Stimulated activated effector memory CD8-positive, alpha-beta T cell treated with anti-CD3 and anti-CD28 coated beads, Interleukin-12 subunit alpha, Interleukin-12 subunit beta, amount 100 ng/mL, for 72 hours (primary cell): ENCODE measurements around the gene ACSL4.
"Not testable (repeated sequence)": the region's sequence is repeated elsewhere in the genome, so short reads cannot be mapped to it uniquely, and the experiment has no call there.

Source experiments
- ATAC-seq: fragments of 150-1000 bp; cut with Tn5 transposase; 2 replicates; pipeline ENCODE4 v1.10.0; 2021
- DNase-seq, 2 donors: peaks; one replicate each; pipeline ENCODE4 v3.0.0; 2021 to 2022; ENCODE audit warnings: low spot score in 2 of 2
- H3K27ac Mint-ChIP-seq: one replicate; pipeline ENCODE4 v1.8.0; 2022; ENCODE audit warnings: mild to moderate bottlenecking, mixed read lengths
- H3K36me3 Mint-ChIP-seq: one replicate; pipeline ENCODE4 v1.8.0; 2022; ENCODE audit warnings: mild to moderate bottlenecking, mixed read lengths
- H3K4me1 Mint-ChIP-seq: one replicate; pipeline ENCODE4 v1.8.0; 2022; ENCODE audit warnings: mixed read lengths
- H3K4me3 Mint-ChIP-seq: one replicate; pipeline ENCODE4 v1.8.0; 2022; ENCODE audit warnings: mild to moderate bottlenecking, mixed read lengths
- H3K9me3 Mint-ChIP-seq: one replicate; pipeline ENCODE4 v1.8.0; 2022; ENCODE audit warnings: mixed read lengths

ACSL4 gene

GRCh38 chrX:109658391-109658790 is 74.7 kb downstream of the ACSL4 start:
- H3K36me3 Mint-ChIP-seq: peaks cover 89% of the 10 kb centered on the region
- peaks cover 5% of the 10 kb centered on the region for H3K9me3 Mint-ChIP-seq
- H3K4me1 Mint-ChIP-seq: no peaks in the 10 kb centered on the region
- no peak for ATAC-seq
- no peak overlapping the region for H3K4me3 Mint-ChIP-seq
- H3K27ac Mint-ChIP-seq: no peak overlapping the region
- DNase-seq: no peak

DNA sequence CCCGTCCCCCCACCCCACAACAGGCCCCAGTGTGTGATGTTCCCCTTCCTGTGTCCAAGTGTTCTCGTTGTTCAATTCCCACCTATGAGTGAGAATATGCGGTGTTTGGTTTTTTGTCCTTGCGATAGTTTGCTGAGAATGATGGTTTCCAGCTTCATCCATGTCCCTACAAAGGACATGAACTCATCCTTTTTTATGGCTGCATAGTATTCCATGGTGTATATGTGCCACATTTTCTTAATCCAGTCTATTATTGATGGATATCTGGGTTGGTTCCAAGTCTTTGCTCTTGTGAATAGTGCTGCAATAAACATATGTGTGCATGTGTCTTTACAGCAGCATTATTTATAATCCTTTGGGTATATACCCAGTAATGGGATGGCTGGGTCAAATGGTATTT is 75.7 kb downstream of the ACSL4 start:
- not testable (repeated sequence) for ATAC-seq

DNA sequence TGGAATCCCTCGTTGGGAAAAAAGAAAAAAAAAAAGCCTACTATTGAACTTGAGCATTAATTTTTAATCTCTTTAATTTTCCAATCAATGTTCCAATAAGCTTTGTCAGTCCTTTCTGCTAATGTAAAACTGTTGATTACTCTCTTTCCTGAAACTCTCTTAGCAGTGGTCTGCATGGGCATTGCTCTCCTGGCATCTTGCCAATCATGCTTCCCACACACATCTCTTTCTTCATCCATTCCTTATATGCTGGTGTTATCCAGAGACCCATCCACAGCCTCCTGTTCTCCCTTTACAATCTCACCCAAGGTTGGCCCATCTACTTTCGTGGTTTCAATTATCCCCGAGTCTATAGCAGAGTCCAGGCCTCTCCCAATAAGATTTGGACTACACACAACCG is 76.3 kb downstream of the ACSL4 start:
- ATAC-seq (no peak), DNase-seq (no peak)
- peaks cover 72% of the 10 kb centered on the region for H3K36me3 Mint-ChIP-seq
- no peaks in the 10 kb centered on the region for H3K4me1 Mint-ChIP-seq
- H3K27ac Mint-ChIP-seq: no peak overlapping the region
- peaks cover 5% of the 10 kb centered on the region for H3K9me3 Mint-ChIP-seq
- H3K4me3 Mint-ChIP-seq: no peak overlapping the region

More for the DNA sequence above, 75.7 kb downstream of the ACSL4 start:
- H3K27ac Mint-ChIP-seq, H3K9me3 Mint-ChIP-seq, H3K4me1 Mint-ChIP-seq, DNase-seq, H3K4me3 Mint-ChIP-seq: not testable (repeated sequence)
- peaks cover 78% of the 10 kb centered on the region for H3K36me3 Mint-ChIP-seq

DNA sequence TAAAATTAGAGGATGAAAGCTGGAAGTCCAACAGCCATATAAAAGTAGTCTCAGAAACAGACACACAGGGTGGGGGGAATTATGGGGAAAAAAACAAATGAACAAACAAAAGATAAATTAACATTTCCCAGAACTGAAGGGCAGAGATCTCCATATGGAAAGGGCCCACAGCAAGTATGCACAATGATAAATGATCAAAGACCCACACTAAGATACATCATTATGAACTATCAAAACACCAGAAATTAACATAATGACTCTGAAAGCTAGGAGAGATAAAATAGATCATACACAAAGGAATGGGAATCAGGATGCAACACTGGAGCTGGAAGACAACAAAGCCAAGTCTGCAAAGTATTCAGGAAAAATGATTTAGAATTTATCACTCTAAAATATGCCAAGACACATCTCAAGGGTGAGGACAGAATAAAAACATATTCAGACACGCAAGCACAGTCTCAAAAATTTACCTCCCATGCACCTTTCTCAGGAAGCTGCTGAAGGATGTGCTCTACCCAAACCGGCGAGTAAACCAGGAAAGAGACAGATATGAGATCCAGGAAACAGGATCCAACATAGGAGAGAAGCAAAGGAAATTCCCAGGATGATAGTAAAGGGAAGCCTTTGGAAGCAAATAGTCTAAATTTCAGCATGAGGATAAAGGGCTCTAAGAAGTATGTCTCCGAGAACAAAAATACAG is 77.4 kb downstream of the ACSL4 start:
- Mint-ChIP-seq H3K27ac (peak overlapping the region; percentile 57), H3K4me3 (no peak overlapping the region), H3K36me3 (peaks cover 61% of the 10 kb centered on the region), H3K4me1 (no peaks in the 10 kb centered on the region), H3K9me3 (peaks cover 5% of the 10 kb centered on the region)
- no peak for ATAC-seq
- no peak for DNase-seq

DNA sequence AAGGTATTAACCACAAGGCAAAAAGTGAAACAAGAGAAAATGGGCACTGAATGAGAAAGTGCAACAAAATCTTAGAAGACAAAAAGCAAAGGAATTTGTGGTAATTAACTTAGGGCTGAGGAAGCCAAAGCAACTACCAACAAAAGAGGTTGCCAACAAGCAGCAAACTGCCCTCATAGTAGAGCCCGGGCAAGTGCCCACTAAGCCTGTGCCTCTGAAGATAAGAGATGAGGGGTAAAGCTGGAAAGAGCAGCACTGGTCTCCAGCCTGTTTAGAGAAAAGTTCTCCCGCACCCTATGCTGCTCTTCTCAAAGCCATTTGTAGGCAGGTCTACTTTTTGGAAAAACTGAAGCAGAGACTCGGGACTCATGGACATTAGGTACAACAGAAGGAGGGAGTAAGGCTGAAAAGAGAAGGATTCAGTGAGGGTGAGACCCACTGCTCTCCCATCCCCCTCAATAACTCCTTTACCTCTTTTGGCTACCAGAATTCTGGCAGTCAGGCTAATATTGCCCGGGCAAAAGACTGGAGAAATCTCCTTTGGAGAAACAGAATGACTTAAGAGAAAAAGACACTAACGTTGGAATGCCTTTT is 78.4 kb downstream of the ACSL4 start:
- Mint-ChIP-seq H3K9me3 (peaks cover 5% of the 10 kb centered on the region), H3K4me1 (no peaks in the 10 kb centered on the region), H3K36me3 (peaks cover 51% of the 10 kb centered on the region), H3K4me3 (no peak overlapping the region), H3K27ac (peak overlapping the region; percentile 57)
- DNase-seq: no peak
- ATAC-seq: no peak

GRCh38 chrX:109644671-109645070 is 88.4 kb downstream of the ACSL4 start:
- not testable (repeated sequence) for H3K4me1 Mint-ChIP-seq, H3K4me3 Mint-ChIP-seq, ATAC-seq, DNase-seq, H3K9me3 Mint-ChIP-seq
- Mint-ChIP-seq H3K36me3 (peaks cover 17% of the 10 kb centered on the region), H3K27ac (peak overlapping the region; percentile 17)

GRCh38 chrX:109643687-109644086 is 89.4 kb downstream of the ACSL4 start:
- Mint-ChIP-seq H3K9me3 (no peaks in the 10 kb centered on the region), H3K27ac (no peak overlapping the region), H3K4me1 (peaks cover 6% of the 10 kb centered on the region), H3K4me3 (no peak overlapping the region), H3K36me3 (peaks cover 25% of the 10 kb centered on the region)
- ATAC-seq (no peak), DNase-seq (no peak)

- H3K9me3 Mint-ChIP-seq: no peaks in the 10 kb centered on the region
- DNase-seq (no peak), ATAC-seq (no peak)
- H3K27ac Mint-ChIP-seq: no peak overlapping the region
- no peaks in the 10 kb centered on the region for H3K4me1 Mint-ChIP-seq
- peaks cover 24% of the 10 kb centered on the region for H3K36me3 Mint-ChIP-seq
- no peak overlapping the region for H3K4me3 Mint-ChIP-seq
Measured at GRCh38 chrX:109638158-109638557, 94.9 kb downstream of the ACSL4 start.

- ATAC-seq, H3K4me1 Mint-ChIP-seq, H3K27ac Mint-ChIP-seq, H3K9me3 Mint-ChIP-seq, H3K4me3 Mint-ChIP-seq, DNase-seq: not testable (repeated sequence)
- peaks cover 24% of the 10 kb centered on the region for H3K36me3 Mint-ChIP-seq
Measured at GRCh38 chrX:109637477-109637876, 95.6 kb downstream of the ACSL4 start.

GRCh38 chrX:109635146-109635545 is 97.9 kb downstream of the ACSL4 start:
- no peak for DNase-seq
- no peak overlapping the region for H3K27ac Mint-ChIP-seq
- no peak for ATAC-seq
- no peaks in the 10 kb centered on the region for H3K4me1 Mint-ChIP-seq
- no peak overlapping the region for H3K4me3 Mint-ChIP-seq
- H3K36me3 Mint-ChIP-seq: peaks cover 14% of the 10 kb centered on the region
- no peaks in the 10 kb centered on the region for H3K9me3 Mint-ChIP-seq

- DNase-seq (no peak), ATAC-seq (no peak)
- Mint-ChIP-seq H3K4me1 (peaks cover under 1% of the 10 kb centered on the region), H3K4me3 (no peak overlapping the region), H3K36me3 (no peaks in the 10 kb centered on the region), H3K9me3 (no peaks in the 10 kb centered on the region), H3K27ac (no peak overlapping the region)
Measured at GRCh38 chrX:109632906-109633504, 100.1 kb downstream of the ACSL4 start.

GRCh38 chrX:109629310-109629709 is 103.7 kb downstream of the ACSL4 start:
- no peak for ATAC-seq
- Mint-ChIP-seq H3K4me1 (peaks cover 9% of the 10 kb centered on the region), H3K9me3 (no peaks in the 10 kb centered on the region), H3K27ac (no peak overlapping the region), H3K36me3 (no peaks in the 10 kb centered on the region), H3K4me3 (no peak overlapping the region)
- no peak for DNase-seq

DNA sequence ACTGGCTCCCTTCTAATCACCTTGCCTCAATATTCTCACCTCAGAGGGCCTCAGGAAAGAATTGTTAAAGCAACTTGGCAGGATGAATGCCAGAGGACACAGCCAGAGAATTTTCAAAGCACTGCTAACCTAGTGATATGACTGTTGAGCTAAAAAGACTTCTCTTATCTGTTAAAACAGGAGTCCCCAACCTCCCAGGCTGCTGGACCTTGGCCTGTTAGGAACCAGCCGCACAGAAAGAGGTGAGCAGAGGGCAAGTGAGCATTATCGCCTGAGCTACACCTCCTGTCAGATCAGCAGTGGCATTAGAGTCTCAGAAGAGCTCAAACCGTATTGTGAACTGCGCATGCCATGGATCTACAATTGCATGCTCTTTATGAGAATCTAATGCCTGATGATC is 106.4 kb downstream of the ACSL4 start:
- Mint-ChIP-seq H3K9me3 (no peaks in the 10 kb centered on the region), H3K4me1 (peaks cover 9% of the 10 kb centered on the region), H3K36me3 (no peaks in the 10 kb centered on the region), H3K4me3 (no peak overlapping the region), H3K27ac (no peak overlapping the region)
- DNase-seq (no peak), ATAC-seq (no peak)

GRCh38 chrX:109624641-109625616 is 108.1 kb downstream of the ACSL4 start, which contains the start of gene KCNE5:
TSS of gene KCNE5 (minus strand) at chrX:109625172. CDS start at chrX:109625020, 152 bp downstream.
- DNase-seq (no peak), ATAC-seq (no peak)
- Mint-ChIP-seq H3K27ac (no peak within 1 kb of the TSS), H3K9me3 (no peaks in the 10 kb centered on the region), H3K4me3 (no peak within 1 kb of the TSS), H3K36me3 (no peaks in the 10 kb centered on the region), H3K4me1 (peaks cover 9% of the 10 kb centered on the region)

GRCh38 chrX:109623997-109624396 is 109.1 kb downstream of the ACSL4 start:
- Mint-ChIP-seq H3K4me1 (peaks cover 9% of the 10 kb centered on the region), H3K4me3 (no peak overlapping the region), H3K27ac (no peak overlapping the region), H3K9me3 (no peaks in the 10 kb centered on the region), H3K36me3 (no peaks in the 10 kb centered on the region)
- DNase-seq: no peak
- no peak for ATAC-seq
